Activated CD8-positive, alpha-beta memory T cell treated with anti-CD3 and anti-CD28 coated beads, Interleukin-2, amount 50 U/mL, for 24 hours (primary cell): ENCODE data around the gene ANKS1A.

Experiments
- DNase-seq: peaks from one replicate; pipeline ENCODE4 v3.0.0-alpha.2; 2020; ENCODE audit errors: extremely low read depth

ANKS1A gene

DNA sequence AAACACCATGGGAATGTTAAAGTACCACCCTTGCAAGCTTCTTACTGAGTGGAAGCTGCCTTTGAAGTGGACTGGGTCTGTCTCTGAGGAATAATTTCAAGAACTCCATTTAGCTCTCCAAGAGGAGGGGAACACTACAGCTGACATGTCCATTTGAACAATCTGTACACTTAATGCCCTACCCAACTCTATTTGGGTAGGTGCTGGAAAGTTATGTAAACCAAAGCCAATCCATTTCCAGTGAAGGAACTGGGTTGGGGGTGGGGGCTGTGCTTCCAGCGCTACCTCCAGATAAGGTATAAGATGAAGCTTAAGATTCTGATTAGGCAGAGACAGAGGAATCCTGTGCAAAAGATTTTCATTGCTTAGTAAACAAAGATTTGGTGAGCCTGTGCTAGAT lies 130.1 kb downstream of the ANKS1A start:
- no peak for DNase-seq

DNA sequence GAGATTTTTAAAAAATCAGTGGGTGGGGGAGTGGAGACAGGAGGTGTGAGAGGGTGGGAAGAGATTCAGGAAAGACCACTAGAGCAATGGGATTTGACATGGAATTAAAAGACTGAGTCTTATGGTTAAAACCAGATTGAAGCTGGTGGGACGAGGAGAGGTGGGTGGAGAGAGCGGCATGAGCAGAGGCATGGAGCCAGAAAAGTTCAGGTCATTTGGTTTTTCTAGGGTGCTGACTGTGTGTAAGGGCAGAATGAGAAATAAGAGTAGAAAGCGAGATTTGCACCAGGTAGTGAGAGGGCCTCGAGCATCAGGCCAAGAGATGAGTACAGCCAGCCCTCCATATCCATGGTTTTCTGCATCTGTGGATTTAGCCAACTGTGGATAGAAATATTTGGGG lies 130.8 kb downstream of the ANKS1A start:
- DNase-seq, result no peak

DNA sequence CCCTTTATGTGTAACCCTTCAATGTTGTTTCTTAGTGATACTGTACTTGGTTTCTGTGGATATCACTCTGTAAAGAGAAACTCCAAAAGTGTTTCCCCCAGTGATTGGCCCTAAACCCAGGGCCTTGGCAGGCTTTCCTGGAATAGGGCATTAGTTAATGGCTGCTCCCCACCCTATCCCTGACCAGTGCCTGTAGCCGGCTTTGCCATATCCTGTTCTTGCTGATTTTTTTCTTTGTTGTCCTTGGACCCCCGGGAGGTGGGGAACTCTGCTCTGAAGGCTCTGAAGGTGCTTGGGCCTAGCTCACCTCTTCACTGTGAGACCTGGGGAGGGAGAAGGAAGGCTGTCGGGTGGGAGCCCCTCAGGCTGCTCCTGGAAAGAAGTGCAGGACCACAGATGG lies 131.9 kb downstream of the ANKS1A start:
- no peak for DNase-seq

DNA sequence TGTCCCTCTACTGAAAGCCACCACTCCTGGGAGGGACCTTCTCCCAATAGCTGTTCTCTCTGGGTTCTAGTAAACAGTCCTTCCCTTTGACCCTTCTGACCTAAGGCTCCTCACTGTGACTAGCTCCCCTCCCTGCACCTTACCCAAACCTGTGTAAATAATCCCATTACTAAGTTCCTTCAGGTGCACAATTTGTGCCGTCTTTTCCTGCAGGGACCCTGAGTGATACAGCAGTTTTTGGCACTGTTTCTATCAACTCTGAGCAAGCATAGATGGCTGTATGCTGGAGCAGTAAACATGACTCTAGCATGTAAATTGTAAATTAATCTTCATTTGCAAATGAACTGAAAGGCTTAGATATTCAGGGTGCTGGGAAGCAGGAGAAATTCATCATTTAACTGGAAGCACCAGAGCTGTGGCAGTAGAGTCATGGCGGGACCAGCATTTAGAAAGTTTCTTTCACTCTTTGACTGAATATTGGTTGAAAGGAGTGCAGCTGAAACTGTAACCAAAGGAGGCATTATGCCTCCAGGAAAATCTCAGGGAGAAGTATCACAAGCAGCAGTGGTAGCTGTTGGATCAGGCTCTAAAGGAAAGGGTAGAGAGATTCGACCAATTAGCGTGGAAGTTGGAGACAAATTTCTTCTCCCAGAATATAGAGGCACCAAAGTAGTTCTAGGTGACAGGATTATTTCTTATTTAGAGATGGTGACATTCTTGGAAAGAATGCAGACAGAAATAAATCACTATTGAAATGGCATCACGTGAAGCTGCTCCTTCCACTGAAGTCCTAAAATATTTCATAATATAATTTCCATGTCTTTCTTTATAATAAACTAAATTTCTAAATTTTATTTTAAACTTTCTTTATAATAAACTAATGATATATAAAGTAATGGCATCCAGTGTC lies 134.3 kb downstream of the ANKS1A start:
- no peak for DNase-seq

DNA sequence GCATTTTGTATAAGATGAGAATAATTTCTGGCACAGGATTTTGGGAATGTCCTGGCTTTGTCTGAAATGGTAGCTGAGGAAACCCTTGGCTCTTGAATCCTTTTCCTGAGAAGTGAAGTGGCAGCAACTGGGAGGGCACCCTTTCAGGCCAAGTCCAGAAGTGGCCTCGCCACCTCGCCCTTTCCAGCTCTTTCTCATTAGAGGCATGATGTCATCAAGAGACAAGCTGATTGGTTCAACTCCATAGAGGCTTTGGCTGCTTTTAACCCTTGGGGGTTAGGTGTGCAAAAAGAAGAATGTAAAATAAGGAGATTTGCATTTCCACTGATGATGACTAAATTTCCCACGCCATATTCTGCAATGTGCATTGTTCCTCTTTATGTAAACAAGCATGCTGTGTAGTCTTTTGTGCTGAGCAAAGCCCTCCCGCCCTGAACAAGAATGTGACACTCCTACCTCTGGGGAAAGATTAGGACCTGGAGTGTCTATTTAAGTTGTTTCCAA lies 135.5 kb downstream of the ANKS1A start:
- DNase-seq, result no peak

DNA sequence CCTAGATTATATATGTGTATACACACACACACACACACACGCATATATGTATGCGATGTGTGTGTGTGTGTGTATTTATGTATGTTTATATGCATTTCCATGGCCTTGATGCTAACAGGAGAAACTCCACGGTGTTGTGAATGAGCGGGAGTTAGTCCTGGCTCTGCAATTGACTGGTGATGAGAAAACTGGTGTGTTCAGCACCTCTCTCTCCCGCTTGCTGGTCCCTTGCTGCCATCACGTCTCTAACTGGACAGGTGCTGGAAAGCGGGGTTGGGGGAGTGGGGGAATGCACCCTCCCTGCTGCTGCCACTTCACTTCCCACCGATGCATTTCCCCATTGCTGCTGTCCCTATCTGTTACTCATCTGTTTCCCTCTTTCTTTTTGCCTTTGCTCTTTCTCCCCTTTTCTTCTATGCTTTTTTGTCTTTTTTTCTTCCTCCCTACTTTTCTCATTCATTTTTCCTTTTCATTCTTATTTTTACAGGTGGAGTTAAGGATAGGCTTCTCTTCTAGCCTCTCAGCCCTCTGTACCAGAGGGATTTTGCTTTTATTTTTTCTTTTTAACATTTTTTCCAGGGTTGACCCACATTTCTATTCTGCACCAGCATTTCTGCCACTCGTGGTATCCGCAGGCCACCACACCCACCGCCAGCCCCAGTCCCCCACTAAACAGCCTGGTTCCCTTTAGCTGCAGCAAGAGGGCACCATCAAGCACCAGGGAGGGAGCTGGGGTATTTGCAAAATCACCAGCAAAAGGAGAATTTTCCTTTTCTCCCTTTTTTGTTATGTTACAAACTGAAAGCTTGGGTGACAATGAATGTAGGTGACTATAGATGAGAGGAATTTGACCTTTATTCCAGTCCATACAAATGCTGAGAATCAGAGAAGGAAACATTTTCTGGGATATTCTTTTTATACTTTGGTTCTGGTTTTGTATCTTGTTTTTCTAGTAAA lies 136.5 kb downstream of the ANKS1A start:
- DNase-seq, result no peak

DNA sequence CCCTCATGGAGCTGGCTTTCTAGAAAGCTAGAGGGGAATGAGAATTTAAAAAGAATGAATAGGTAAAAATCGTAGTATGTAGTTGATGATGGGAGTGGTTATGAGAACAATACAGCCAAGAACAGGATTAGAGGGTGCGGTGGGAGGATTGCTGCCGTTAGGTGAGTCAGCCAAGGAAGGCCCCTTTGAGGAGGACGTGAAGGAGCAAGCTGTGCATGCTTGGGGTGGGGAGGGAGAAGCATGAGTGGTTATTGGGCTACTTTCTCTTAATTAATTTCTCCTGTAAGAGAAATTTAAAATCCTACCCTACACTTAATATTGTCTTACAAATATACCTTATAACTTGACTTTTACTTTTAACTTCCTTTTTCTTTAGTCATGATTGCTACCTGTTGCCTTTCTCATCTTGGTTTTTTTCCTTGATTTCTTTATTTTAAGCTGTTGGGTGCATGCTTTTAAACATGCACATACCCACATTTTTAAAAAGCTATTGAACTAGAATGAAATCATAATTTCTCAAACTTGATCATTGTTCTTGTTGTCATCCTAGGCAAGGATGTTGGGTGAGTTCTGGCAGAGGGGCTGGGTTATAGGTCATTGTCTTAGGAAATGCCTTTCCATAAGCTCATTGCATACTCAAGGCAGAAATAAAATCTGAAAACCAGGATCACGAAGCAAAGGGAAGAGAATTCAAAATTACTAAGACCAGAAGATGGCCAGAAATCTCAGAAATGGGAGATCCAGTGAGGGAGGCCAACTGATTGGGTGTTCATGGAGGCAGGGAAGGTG lies 137.6 kb downstream of the ANKS1A start:
- DNase-seq, result no peak

DNA sequence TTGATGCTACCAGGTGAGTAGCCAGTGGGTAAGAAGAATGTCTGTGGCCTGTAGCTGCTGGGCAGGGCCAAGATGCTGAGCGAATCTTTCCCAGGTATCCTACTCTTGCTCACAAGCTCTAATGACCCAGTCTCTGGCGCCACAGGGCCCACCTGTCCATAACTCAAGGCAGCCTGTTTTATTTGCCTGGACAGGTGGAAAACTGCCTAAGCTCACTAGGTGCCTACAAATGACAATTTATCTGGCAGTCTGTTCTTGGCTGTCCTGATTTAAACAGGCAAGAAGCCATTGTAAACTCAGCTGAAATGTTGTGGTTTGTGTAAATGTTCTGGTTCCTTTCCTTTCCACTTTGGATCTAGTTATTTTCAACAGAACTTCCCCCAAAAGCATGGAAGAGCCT lies 138.8 kb downstream of the ANKS1A start:
- no peak for DNase-seq

DNA sequence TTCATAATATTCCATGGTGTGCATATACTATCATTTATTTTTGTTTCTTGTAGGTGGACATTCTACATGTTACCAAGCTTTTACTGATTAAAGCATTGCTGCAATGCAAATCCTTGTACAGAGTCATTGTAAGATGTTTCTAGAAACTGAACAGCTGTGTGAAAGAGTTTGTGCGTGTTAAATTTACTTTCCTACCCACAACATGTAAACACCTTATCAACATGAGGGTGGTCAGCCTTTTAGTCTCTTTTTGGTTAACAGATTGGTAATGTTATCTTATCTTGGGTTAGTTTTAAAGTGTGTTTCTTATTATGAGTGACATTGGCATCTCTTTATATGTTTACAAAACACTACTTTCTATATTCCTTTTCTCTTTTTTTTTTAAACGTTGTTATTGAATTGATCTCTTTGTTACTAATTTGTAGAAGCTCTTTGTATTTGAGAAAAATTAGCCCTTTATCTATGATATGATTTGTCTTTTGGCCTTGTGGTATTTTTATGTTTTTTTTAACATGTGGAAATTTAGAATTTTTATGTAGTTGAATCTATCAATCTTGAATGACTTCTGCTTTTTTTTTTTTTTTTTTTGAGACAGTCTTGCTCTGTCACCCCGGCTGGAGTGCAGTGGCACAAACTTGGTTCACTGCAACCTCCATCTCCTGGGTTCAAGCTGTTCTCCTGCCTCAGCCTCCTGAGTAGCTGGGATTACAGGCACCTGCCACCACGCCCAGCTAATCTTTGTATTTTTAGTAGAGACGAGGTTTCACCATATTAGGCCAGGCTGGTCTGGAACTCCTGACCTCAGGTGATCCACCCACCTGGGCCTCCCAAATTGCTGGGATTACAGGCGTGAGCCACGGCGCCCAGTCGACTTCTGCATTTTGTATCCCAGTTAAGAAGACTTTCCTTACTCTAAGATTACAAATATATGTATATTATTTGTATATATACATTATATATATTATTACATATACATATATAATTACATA lies 140.0 kb downstream of the ANKS1A start:
- no peak for DNase-seq

DNA sequence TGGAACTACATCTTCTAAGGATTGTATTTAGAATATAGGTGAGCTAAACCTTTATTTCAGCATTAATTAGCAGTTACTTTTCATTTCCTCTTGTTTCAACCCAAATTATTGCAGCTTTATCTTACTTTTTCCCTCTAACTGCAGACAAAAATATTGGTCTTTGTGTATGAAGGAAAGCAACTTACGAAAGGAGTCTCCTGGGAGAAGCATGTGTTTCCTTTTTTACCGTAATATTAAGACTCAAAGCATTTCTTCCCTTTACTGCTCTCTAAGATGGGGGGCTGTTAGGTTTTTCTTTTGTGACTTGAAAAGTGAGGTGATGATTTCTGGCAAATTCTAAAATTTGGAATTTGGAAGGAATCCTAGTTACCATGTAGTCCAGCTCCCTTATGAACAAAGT lies 141.0 kb downstream of the ANKS1A start:
- no peak for DNase-seq

DNA sequence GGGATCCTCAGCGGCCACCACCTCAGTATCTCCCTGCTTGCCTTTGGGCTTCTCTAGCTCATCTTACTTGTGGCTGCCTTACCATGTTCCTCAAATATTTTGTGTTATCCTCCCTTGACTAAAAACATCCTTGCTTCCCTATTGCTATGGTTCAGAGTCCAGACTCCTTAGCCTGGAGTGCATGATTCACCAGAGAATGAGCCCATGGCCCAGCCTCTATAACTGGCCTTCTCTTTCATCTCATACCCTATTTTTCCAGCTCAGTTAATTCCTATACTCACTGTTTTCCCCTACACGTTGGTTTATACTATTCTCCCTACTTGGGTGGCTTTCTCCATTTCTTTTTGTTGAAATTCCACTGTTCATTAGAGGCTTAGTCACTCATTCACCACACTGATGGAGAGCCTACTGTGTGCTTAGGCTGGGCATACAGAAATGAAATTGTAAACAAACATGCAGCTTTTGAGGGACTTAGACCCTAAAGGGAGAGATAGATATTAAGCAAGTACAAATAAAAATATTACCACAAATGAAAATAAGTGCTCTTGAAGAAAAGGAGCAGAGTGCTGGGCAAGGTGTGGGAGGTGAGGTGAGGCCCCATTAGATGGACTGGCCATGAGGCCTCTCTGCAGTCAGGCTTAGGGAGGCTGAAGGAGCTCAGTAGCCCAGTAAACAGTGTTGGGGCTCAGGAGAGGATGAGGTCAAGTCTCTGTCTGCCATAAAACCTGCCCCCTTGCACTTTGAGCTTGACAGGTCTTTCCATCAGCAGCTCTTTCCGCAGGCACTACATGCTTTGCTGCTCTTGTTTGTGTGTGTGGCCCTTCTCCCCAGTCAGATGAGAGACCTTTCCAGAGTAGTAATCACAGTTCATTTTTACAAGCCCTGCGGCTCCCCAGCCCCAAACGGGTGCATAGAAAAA lies 142.8 kb downstream of the ANKS1A start:
- no peak for DNase-seq

DNA sequence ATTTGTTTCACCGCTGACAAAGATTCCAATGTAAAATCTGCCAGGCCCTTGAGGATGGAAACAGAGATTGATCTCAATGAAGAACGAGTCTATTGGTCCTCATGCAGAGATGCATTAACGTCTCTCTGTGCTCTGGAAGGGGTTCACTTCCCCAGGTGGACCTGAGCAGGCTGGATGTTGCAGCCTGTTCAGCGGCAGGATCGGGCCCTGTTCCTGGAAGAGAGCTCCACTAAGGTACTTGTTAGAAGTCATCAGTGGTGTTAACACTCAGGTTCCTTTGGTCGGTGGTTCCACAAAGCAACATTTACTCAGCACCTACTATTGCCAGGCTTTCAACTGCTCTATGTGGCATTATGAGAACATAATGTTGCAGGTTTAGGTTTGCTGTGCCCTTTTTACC lies 144.6 kb downstream of the ANKS1A start:
- no peak for DNase-seq

DNA sequence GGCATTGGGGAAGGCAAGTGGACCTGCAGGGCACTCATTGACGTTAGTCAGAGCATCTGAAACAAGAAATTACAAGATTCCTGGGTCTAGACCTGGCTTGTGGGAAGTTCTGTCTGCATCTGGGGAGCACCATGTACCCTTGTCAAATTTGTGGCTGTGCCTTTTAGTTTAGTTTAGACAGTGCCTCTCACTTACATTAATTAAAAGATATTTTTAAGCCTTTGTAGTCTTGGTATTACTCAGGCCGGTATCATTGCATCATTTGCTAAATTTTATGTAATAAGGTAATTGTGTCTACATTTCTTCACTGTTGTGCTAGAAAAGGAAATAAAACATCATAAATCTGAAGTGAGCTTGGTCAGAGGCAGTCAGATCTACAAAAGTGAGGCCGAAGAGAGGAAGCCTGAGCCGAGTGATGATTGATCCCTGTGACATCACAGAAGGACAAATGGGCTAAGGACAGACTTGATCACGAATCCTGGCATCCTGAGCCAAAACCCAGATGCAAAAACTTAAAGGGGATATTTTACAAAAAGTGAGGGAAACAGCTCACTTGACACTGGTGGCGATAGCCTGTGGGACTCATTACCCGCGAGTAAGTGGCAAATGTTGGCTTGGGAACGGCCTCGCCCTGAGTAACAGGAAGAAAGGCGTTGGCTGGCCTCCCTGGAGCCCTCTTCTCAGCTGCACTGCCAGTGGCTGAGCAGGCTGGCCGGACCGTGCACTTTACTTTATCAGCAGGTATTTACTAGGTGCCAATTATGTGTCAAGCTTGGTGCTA lies 145.5 kb downstream of the ANKS1A start:
- DNase-seq, result no peak

DNA sequence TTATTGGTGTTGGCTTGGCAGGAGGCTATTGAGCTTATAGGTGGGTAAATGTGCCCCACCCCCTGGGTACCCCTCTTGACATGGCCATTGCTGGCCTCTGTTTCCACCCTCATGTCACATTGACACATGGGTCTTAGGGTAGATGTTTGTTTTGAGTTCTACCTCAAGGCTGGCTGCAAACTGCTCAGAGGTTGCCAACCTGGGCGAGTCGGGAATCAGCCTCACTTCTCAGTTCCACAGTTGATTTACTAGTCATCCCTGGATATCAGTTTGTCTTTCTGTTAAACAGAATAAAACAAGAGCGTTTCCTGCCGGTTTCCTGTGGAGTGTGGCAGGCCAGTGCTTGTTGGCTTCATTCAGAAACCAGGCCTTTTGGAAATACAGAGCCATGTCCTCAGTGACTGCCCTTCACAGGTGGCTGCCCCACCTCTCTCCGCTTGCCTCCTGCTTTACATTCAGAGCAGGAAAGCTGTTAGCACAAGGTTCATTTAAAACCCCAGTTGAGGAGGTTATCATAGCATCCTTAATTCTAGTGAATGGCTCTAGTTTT lies 146.5 kb downstream of the ANKS1A start:
- DNase-seq, result no peak

DNA sequence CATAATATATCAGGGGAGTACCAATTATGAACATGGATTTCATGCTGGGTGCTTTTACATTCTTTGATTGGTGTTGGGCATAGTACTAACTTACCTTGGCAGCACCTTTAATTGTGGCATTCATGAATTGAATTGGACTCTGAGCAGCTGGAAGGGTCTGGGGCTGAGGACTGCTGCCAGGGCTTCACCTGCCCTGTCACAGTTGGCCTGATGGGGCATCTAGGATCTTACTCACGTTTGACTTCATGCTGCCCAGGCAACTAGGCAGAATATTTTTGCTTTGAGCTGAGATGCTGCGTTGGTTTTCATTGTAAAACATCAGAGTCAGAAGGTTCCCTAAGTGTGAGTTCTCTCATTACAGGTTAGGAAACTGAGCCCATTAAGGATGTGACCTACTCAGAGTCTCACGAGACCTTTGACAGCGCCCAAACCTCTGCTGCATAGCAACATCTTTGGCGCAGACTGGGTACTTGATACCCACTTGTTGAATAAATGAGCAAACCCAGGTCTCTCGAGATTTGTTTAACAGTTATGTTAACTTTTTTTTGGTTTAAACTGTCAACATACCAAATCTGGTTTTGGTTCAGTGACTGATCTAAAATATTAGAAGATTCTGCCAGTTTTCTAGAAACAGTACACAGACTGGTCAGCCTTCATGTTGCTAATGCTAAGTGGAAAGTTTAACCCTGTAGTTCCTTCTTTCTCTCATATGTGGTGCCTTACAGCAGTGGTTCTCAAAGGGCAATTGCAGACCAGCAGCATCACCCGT lies 147.2 kb downstream of the ANKS1A start:
- no peak for DNase-seq

DNA sequence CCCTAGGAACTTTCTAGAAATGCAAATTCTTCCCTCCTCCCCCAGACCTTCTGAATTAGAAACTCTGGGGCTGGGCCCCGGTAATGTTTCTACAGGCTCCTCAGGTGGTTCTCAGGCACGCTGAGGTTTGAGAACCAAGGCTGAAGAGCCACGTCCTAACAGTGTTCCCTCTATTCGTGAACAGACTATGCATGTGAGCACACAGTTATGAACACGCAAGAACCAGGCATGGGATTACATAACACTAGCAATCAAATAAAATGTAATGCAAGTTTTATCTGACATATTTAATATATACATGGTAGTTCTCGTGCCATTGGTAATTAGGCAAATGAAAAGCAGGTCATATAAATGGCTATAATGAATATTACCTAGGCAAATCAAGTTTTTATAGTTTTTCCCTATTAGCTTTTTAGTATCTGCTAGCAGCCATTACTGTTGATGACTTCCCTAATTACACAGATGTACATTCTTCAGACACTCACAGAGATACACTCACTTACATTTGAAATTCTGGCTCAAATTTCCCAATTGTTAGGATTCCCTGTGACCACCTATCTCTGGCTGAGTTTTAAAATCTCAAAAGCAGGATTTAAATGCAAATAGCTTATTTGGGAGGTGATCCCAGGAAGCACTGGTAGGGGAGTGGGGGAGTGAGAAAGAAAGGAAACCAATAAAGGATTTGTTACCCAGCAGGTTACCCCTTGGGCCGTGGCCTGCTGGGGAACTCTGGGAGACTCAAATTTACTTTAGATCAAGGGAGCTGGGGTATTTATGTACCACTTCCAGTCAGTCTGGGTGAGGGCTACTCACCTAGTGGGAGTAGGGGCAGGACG lies 148.0 kb downstream of the ANKS1A start:
- DNase-seq, result no peak

DNA sequence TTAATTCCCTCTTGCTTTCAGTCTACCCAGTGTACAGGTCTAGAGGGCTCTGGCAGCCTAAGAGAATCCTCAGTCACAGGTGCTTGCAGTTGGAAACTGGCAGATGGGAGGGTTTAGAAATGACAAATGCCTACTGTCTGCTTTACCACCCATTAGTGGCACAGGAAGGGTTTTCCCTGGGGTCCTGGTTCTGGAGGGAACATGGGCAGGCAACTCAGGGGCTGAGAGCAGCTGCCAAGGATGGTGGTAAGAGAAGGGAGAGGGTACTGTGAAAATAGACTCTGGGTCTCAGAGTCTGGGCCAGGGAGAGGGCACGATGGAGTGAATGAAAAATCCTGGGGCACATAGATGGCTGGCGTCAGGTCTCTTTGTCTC lies 148.6 kb downstream of the ANKS1A start:
- DNase-seq, result no peak
